Activated CD8-positive, alpha-beta memory T cell treated with anti-CD3 and anti-CD28 coated beads for 36 hours (primary cell): Measurements from ENCODE around the gene PCSK4. TPM values are rescaled to one million over a fixed set of nuclear protein-coding genes. Genes with fewer than 3 reads are reported as not detected.

Source experiments
- CTCF ChIA-PET: fragments of 350-600 bp; sonication (Branson Sonifier 250); formaldehyde crosslinking; loops from one replicate; lab custom pipeline; 2021; ENCODE audit warnings: antibody characterized with exemption; lab: Charles Lee
- POLR2A ChIA-PET: fragments of 350-600 bp; sonication (Branson Sonifier 250); formaldehyde crosslinking; loops from one replicate; lab custom pipeline; 2021; ENCODE audit warnings: antibody characterized with exemption; lab: Charles Lee
- total RNA-seq, 2 experiments: library from RNA; stranded (reverse); gene quantifications; one replicate each; pipeline ENCODE4 v1.2.3, GENCODE V29; 2021

The PCSK4 gene
- total RNA-seq, 2 experiments from 2014 or later, result 1.3 TPM

- POLR2A ChIA-PET, result no interaction called here
- CTCF ChIA-PET, result no interaction called here
Observed at GRCh38 chr19:1523412-1524286, 33.5 kb upstream of the PCSK4 start, which contains the start of gene PLK5. TSS of gene PLK5 (plus strand) at chr19:1524077. CDS start at chr19:1526997, 2,920 bp downstream.

- ChIA-PET CTCF (no interaction called here), POLR2A (no interaction called here)
Observed at GRCh38 chr19:1522838-1523237, 32.7 kb upstream of the PCSK4 start.

GRCh38 chr19:1522061-1522460 is 31.9 kb upstream of the PCSK4 start:
- ChIA-PET POLR2A (no interaction called here), CTCF (interaction anchor here (1.2 kb wide), 1 partner anchor 24 kb away, joined by 4 read pairs; no protein-coding TSS in a partner anchor)

GRCh38 chr19:1521636-1522035 is 31.5 kb upstream of the PCSK4 start:
- ChIA-PET CTCF (interaction anchor here (1.2 kb wide), 1 partner anchor 24 kb away, joined by 4 read pairs; no protein-coding TSS in a partner anchor), POLR2A (no interaction called here)

GRCh38 chr19:1520203-1520780 is 30.1 kb upstream of the PCSK4 start:
- POLR2A ChIA-PET, result no interaction called here
- CTCF ChIA-PET, result no interaction called here

- ChIA-PET CTCF (interaction anchor here (0.6 kb wide), 1 partner anchor 764 kb away, joined by 3 read pairs; no protein-coding TSS in a partner anchor), POLR2A (interaction anchor here (0.7 kb wide), 1 partner anchor 235 kb away, joined by 6 read pairs; no protein-coding TSS in a partner anchor)
Observed at GRCh38 chr19:1519802-1520201, 29.7 kb upstream of the PCSK4 start.

- ChIA-PET CTCF (no interaction called here), POLR2A (interaction anchor here (0.7 kb wide), 1 partner anchor 9 kb away, joined by 6 read pairs; no protein-coding TSS in a partner anchor)
Observed at GRCh38 chr19:1518471-1518870, 28.3 kb upstream of the PCSK4 start.

- ChIA-PET POLR2A (no interaction called here), CTCF (interaction anchor here (0.6 kb wide), 1 partner anchor 68 kb away, joined by 3 read pairs; no protein-coding TSS in a partner anchor)
Observed at GRCh38 chr19:1516395-1516753, 26.2 kb upstream of the PCSK4 start.

- ChIA-PET POLR2A (no interaction called here), CTCF (interaction anchor here (0.9 to 1.3 kb wide), 2 partner anchors 14 to 157 kb away, joined by 3 read pairs; no protein-coding TSS in a partner anchor)
Observed at GRCh38 chr19:1514986-1515721, 25.0 kb upstream of the PCSK4 start.

- POLR2A ChIA-PET, result no interaction called here
- CTCF ChIA-PET, result interaction anchor here (0.9 to 1.3 kb wide), 2 partner anchors 13 to 158 kb away, joined by 3 read pairs; no protein-coding TSS in a partner anchor
Observed at GRCh38 chr19:1514295-1514661, 24.1 kb upstream of the PCSK4 start.

- ChIA-PET POLR2A (no interaction called here), CTCF (interaction anchor here (1.3 kb wide), 1 partner anchor 12 kb away, joined by 3 read pairs; no protein-coding TSS in a partner anchor)
Observed at GRCh38 chr19:1513499-1514294, 23.5 kb upstream of the PCSK4 start.

GRCh38 chr19:1512671-1513498 is 22.7 kb upstream of the PCSK4 start, which contains the start of gene ADAMTSL5:
TSS of gene ADAMTSL5 (minus strand) at chr19:1513019. CDS start at chr19:1510943, 2,076 bp downstream.
- CTCF ChIA-PET, result no interaction called here
- POLR2A ChIA-PET, result no interaction called here

GRCh38 chr19:1511318-1512317 is 21.5 kb upstream of the PCSK4 start:
- ChIA-PET POLR2A (no interaction called here), CTCF (interaction anchor here (0.9 to 1.4 kb wide), 2 partner anchors 10 to 72 kb away, joined by 3 read pairs; no protein-coding TSS in a partner anchor)

- CTCF ChIA-PET, result interaction anchor here (1.4 kb wide), 1 partner anchor 9 kb away, joined by 3 read pairs; no protein-coding TSS in a partner anchor
- POLR2A ChIA-PET, result no interaction called here
Observed at GRCh38 chr19:1510807-1511206, 20.7 kb upstream of the PCSK4 start.

- POLR2A ChIA-PET, result no interaction called here
- CTCF ChIA-PET, result interaction anchor here (1.4 kb wide), 1 partner anchor 8 kb away, joined by 3 read pairs; no protein-coding TSS in a partner anchor
Observed at GRCh38 chr19:1510442-1510806, 20.3 kb upstream of the PCSK4 start.
